ENCODE measurements around the gene PRDM8. TPM values are rescaled to one million over a fixed set of nuclear protein-coding genes. Genes with fewer than 3 reads are reported as not detected.

The PRDM8 gene
- total RNA-seq, 4 donors from 2014 or later: 1.3 to 5.4 (median 2.4) TPM

DNA sequence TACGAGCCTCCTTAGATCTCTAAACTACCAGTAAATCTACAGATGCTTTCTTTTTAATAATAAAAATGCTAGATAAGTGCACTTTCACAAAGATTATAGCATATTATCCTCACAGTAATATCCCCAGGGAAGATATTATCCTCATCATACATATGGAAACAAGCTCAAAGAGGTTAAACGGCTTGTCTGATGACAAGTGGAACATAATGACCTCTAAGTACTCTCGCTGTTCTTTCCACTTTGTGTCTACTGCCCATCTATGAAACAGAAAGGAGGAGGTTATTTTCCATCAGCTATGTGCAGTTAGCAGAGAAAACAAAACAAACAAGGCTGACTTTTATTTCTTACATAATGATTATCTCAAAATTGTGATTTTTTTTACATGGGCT is 42.8 kb upstream of the PRDM8 start:
- 43 to 45% methylated on average over 3 of the region's 3 CpGs for WGBS, 2 donors
- Histone ChIP-seq H3K4me1 (no peaks in the 10 kb centered on the region), H3K27me3 (no peaks in the 10 kb centered on the region), H3K27ac (no peak overlapping the region), H3K9me3 (no peaks in the 10 kb centered on the region), H3K36me3 (no peaks in the 10 kb centered on the region), H3K4me3 (replicated peaks in 1 of 3) (no peak overlapping the region)
- intact Hi-C loops (cut with DNase I): no loop called here
- no peak for DNase-seq
- TF ChIP-seq, protein P1, sequence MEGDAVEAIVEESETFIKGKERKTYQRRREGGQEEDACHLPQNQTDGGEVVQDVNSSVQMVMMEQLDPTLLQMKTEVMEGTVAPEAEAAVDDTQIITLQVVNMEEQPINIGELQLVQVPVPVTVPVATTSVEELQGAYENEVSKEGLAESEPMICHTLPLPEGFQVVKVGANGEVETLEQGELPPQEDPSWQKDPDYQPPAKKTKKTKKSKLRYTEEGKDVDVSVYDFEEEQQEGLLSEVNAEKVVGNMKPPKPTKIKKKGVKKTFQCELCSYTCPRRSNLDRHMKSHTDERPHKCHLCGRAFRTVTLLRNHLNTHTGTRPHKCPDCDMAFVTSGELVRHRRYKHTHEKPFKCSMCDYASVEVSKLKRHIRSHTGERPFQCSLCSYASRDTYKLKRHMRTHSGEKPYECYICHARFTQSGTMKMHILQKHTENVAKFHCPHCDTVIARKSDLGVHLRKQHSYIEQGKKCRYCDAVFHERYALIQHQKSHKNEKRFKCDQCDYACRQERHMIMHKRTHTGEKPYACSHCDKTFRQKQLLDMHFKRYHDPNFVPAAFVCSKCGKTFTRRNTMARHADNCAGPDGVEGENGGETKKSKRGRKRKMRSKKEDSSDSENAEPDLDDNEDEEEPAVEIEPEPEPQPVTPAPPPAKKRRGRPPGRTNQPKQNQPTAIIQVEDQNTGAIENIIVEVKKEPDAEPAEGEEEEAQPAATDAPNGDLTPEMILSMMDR (IDR thresholded peaks at IDR 0.05): no peak
- no peak for TF ChIP-seq POLR2A (IDR thresholded peaks at IDR 0.05)

DNA sequence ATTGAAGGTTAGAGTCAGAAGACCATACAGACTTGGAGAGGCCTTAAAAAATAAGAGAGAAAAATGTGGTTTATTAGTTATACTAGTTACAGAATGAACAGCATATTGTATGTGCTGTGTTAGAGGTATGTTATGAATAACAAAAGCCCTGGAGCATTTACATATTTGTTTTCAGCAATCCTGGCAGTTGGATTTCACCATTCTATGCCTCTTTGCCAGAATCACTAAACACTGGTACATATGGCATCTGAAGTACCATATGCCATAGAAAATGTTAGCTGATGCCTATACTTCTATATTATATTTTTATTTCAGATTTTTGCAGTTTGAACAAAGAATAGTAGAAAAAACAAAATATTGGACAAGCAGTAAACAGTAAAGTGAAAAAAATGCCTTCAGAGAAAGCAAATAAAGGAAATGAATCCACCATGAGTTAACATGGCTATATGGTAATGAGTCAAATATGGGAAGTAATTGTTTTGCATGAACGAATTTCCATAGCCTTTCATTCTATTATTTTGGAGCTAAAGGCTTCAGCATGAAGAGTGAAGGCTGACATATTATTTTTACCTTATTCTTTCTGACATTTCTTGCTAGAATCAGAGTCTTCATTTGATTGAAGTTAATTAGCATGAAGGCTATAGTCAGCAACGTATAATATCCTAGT is 41.9 kb upstream of the PRDM8 start:
- H3K27me3 ChIP-seq: no peaks in the 10 kb centered on the region
- WGBS, 2 donors: 67 to 72% methylated on average over 2 of the region's 2 CpGs
- no peak overlapping the region for H3K4me3 ChIP-seq (replicated peaks in 1 of 3)
- H3K36me3 ChIP-seq: no peaks in the 10 kb centered on the region
- no peak for DNase-seq
- H3K9me3 ChIP-seq: no peaks in the 10 kb centered on the region
- TF ChIP-seq POLR2A (IDR thresholded peaks at IDR 0.05): no peak
- TF ChIP-seq, protein P1 (IDR thresholded peaks at IDR 0.05): no peak
- no peak overlapping the region for H3K27ac ChIP-seq
- intact Hi-C loops (cut with DNase I): no loop called here
- no peaks in the 10 kb centered on the region for H3K4me1 ChIP-seq

DNA sequence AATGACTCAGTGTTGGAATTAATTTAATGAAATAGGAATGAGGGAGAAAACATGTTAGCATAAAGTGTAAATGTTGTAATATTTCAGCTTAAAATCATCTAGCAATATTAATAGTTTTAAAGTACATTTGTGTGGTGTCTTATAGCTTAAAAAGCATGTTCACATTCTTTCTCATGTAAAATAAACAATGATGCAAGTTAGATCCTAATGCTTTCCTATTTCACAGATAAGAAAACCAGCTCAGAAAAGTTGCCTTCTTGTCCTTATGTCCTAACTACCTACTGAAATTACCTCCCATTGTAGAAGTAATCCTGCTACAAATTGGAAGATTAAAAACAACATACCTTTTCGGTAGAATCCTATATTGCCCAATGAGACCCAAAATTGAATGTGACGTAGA is 40.9 kb upstream of the PRDM8 start:
- Histone ChIP-seq H3K4me3 (replicated peaks in 1 of 3) (no peak overlapping the region), H3K36me3 (no peaks in the 10 kb centered on the region), H3K27ac (no peak overlapping the region), H3K4me1 (no peaks in the 10 kb centered on the region), H3K9me3 (no peaks in the 10 kb centered on the region), H3K27me3 (no peaks in the 10 kb centered on the region)
- intact Hi-C loops (cut with DNase I): no loop called here
- TF ChIP-seq POLR2A (IDR thresholded peaks at IDR 0.05): no peak
- TF ChIP-seq, protein P1 (IDR thresholded peaks at IDR 0.05): no peak
- WGBS, 2 donors: 90 to 97% methylated on average over 2 of the region's 2 CpGs
- DNase-seq: no peak

DNA sequence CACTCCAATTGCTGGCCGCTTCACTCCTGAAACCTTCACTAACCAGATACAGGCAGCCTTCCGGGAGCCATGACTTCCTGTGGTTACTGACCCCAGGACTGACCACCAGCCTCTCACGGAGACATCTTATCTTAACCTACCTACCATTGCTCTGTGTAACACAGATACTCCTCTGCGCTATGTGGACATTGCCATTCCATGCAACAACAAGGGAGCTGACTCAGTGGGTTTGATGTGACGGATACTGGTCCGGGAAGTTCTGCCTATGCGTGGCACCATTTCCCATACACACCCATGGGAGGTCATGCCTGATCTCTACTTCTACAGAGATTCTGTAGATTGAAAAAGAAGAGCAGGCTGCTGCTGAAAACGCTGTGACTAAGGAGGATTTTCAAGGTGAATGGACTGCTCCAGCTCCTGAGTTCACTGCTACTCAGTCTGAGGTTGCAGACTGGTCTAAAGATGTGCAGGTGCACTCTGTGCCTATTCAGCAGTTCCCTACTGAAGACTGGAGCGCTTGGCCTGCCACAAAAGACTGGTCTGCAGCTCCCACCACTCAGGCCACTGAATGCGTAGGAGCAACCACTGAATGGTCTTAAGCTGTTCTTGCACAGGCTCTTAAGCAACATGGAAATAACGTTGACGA is 35.8 kb upstream of the PRDM8 start:
- intact Hi-C loops (cut with DNase I): no loop called here
- H3K27me3 ChIP-seq: no peaks in the 10 kb centered on the region
- no peak for DNase-seq
- WGBS, 2 donors: 89 to 92% methylated on average over 12 of the region's 12 CpGs
- H3K36me3 ChIP-seq: no peaks in the 10 kb centered on the region
- H3K27ac ChIP-seq: no peak overlapping the region
- H3K4me1 ChIP-seq: no peaks in the 10 kb centered on the region
- H3K9me3 ChIP-seq: no peaks in the 10 kb centered on the region
- no peak overlapping the region for H3K4me3 ChIP-seq (replicated peaks in 1 of 3)
- no peak for TF ChIP-seq POLR2A (IDR thresholded peaks at IDR 0.05)
- TF ChIP-seq, protein P1 (IDR thresholded peaks at IDR 0.05): no peak

DNA sequence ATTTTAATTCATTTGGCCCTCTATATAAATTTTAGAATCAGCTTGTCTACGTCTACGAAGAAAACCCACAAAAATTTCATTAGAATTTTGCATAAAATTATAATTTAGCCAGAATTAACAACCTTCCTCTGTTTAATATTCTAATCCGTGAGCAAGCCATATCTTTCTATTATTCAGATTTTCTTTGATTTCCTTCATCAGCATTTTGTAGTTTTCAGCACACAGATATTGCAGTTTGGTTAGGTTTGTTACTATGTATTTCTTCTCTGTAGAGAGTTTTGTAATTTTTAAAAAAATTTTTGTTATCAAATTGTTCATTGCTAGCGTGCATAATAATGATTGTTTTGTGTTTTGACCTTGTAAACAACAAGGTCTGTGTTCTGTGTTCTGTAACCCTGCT is 34.9 kb upstream of the PRDM8 start:
- Histone ChIP-seq H3K36me3 (no peaks in the 10 kb centered on the region), H3K4me3 (replicated peaks in 1 of 3) (no peak overlapping the region), H3K27ac (no peak overlapping the region), H3K9me3 (no peaks in the 10 kb centered on the region), H3K27me3 (no peaks in the 10 kb centered on the region), H3K4me1 (no peaks in the 10 kb centered on the region)
- no peak for TF ChIP-seq POLR2A (IDR thresholded peaks at IDR 0.05)
- TF ChIP-seq, protein P1 (IDR thresholded peaks at IDR 0.05): no peak
- intact Hi-C loops (cut with DNase I): no loop called here
- no peak for DNase-seq
- 88 to 91% methylated on average over 4 of the region's 4 CpGs for WGBS, 2 donors

All from thyroid gland (tissue), 4 donors.